Measurements from ENCODE around the gene MPHOSPH10. TPM values are rescaled to one million over a fixed set of nuclear protein-coding genes. Genes with fewer than 3 reads are reported as not detected.

Gene MPHOSPH10
- total RNA-seq, 4 donors from 2014 or later, result 14.4 to 24.5 (median 17.9) TPM

DNA sequence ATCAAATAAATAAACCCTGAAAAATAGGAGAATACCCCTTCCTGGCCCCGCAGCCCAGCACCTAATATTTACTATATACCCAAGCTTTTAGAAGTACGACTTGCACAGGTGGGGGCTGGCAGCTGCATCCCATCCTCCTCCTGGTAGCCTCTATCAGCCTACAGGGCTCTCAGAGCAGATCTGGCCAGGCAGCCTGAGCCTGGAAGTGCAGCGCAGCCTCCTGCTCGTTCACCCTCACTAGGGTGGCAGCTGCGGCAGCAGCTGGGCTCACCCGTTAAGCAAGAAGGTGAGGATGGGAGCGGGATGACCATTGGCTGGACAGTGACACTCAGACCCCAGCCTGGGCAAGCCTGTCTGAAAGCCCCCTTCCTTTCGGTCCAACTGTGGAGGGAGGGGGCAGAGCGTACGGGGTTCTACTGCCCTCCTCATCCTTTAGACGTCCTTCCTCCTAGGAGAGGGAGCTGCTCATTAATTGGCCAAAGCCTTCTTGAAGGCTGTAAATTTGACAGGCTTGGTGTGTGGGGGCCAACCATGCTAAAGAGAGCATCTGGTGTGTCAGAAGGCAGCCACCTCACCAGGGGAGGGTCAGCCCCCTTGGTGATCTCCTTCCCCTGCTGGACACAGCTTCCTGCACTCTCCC is 23.3 kb downstream of the MPHOSPH10 start:
- H3K9me3 ChIP-seq, result no peaks in the 10 kb centered on the region
- H3K27ac ChIP-seq (replicated peaks in 1 of 4), result no peak overlapping the region
- H3K4me3 ChIP-seq, result no peak overlapping the region
- DNase-seq (ENCODE audit: extremely low spot score), result no peak
- H3K4me1 ChIP-seq, result peaks cover 10 to 14% (median 11%) of the 10 kb centered on the region in 4 donors
- no peaks in the 10 kb centered on the region for H3K27me3 ChIP-seq
- no peak for TF ChIP-seq POLR2A (IDR thresholded peaks at IDR 0.05; ENCODE audit: low read depth)
- TF ChIP-seq POLR2AphosphoS5 (IDR thresholded peaks at IDR 0.05), result no peak
- no peak for TF ChIP-seq EP300 (IDR thresholded peaks at IDR 0.05)
- TF ChIP-seq, protein P1, sequence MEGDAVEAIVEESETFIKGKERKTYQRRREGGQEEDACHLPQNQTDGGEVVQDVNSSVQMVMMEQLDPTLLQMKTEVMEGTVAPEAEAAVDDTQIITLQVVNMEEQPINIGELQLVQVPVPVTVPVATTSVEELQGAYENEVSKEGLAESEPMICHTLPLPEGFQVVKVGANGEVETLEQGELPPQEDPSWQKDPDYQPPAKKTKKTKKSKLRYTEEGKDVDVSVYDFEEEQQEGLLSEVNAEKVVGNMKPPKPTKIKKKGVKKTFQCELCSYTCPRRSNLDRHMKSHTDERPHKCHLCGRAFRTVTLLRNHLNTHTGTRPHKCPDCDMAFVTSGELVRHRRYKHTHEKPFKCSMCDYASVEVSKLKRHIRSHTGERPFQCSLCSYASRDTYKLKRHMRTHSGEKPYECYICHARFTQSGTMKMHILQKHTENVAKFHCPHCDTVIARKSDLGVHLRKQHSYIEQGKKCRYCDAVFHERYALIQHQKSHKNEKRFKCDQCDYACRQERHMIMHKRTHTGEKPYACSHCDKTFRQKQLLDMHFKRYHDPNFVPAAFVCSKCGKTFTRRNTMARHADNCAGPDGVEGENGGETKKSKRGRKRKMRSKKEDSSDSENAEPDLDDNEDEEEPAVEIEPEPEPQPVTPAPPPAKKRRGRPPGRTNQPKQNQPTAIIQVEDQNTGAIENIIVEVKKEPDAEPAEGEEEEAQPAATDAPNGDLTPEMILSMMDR (IDR thresholded peaks at IDR 0.05), result no peak
- H3K36me3 ChIP-seq, result peaks cover 15 to 26% (median 23%) of the 10 kb centered on the region in 4 donors
- intact Hi-C loops (cut with DNase I), result no loop called here
- 72% methylated on average over 9 of the region's 11 CpGs for WGBS

DNA sequence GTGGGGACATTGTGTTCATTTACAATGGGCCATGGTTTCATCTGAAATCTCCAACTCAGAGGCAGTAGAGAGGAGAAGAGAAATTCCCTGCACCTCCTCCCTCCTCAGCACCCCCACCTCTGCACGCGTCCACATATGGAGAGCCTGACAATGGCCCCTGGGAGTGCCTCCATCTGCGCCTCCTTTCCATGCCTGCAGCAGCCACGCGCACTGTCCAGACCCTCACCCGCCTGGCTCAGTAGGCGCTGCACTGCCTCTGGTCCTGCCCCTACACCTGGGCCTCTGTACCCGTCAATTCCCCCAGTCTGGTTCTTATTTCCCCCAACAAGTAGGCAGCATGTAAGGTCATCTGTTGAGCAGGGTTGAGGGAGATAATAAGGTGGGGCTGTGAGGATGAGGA is 23.8 kb downstream of the MPHOSPH10 start:
- H3K36me3 ChIP-seq, result peaks cover 9 to 20% (median 17%) of the 10 kb centered on the region in 4 donors
- no peak for TF ChIP-seq POLR2A (IDR thresholded peaks at IDR 0.05; ENCODE audit: low read depth)
- no peak for TF ChIP-seq POLR2AphosphoS5 (IDR thresholded peaks at IDR 0.05)
- no peak for TF ChIP-seq EP300 (IDR thresholded peaks at IDR 0.05)
- TF ChIP-seq, protein P1 (IDR thresholded peaks at IDR 0.05), result no peak
- no peak overlapping the region for H3K4me3 ChIP-seq
- H3K27me3 ChIP-seq, result no peaks in the 10 kb centered on the region
- H3K9me3 ChIP-seq, result no peaks in the 10 kb centered on the region
- no peak for DNase-seq (ENCODE audit: extremely low spot score)
- WGBS, result 77% methylated on average over 8 of the region's 8 CpGs
- intact Hi-C loops (cut with DNase I), result no loop called here
- H3K27ac ChIP-seq (replicated peaks in 1 of 4), result no peak overlapping the region
- peaks cover 10 to 14% (median 11%) of the 10 kb centered on the region in 4 donors for H3K4me1 ChIP-seq

DNA sequence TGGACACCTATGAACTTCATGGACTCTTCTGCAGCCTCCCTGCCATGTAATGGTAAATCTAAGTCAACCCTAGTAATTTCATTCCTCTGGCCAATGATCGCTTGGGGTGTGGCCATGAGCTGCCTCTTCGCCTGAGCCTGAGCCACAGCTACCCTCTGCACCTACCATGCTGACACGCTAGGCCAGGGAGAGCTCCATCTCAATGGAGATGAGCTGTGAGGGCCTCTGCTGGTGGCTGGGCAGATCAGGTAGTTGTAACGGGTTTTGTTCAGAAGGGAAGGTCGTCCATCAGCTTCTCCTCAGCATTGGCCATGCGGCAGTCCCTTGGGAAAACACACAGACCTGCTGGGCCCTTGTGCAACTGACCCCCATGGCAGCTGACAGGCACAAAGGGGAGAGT is 24.4 kb downstream of the MPHOSPH10 start:
- H3K4me3 ChIP-seq, result no peak overlapping the region
- H3K4me1 ChIP-seq, result peaks cover 10 to 14% (median 11%) of the 10 kb centered on the region in 4 donors
- intact Hi-C loops (cut with DNase I), result no loop called here
- 83% methylated on average over 6 of the region's 6 CpGs for WGBS
- H3K27ac ChIP-seq (replicated peaks in 1 of 4), result no peak overlapping the region
- H3K36me3 ChIP-seq, result peaks cover 5 to 15% (median 12%) of the 10 kb centered on the region in 4 donors
- no peak for TF ChIP-seq POLR2A (IDR thresholded peaks at IDR 0.05; ENCODE audit: low read depth)
- TF ChIP-seq, protein P1 (IDR thresholded peaks at IDR 0.05), result no peak
- no peak for TF ChIP-seq POLR2AphosphoS5 (IDR thresholded peaks at IDR 0.05)
- no peak for TF ChIP-seq EP300 (IDR thresholded peaks at IDR 0.05)
- no peaks in the 10 kb centered on the region for H3K27me3 ChIP-seq
- H3K9me3 ChIP-seq, result no peaks in the 10 kb centered on the region
- DNase-seq (ENCODE audit: extremely low spot score), result no peak

- Histone ChIP-seq H3K36me3 (peaks cover 0 to 5% (median 2%) of the 10 kb centered on the region in 4 donors), H3K9me3 (no peaks in the 10 kb centered on the region), H3K4me1 (peaks cover 10 to 14% (median 11%) of the 10 kb centered on the region in 4 donors), H3K27me3 (no peaks in the 10 kb centered on the region), H3K4me3 (no peak overlapping the region), H3K27ac (replicated peaks in 1 of 4) (no peak overlapping the region)
- intact Hi-C loops (cut with DNase I), result no loop called here
- DNase-seq (ENCODE audit: extremely low spot score), result no peak
- TF ChIP-seq EP300 (IDR thresholded peaks at IDR 0.05) (no peak), POLR2A (IDR thresholded peaks at IDR 0.05; ENCODE audit: low read depth) (no peak), POLR2AphosphoS5 (IDR thresholded peaks at IDR 0.05) (no peak)
- TF ChIP-seq, protein P1 (IDR thresholded peaks at IDR 0.05), result no peak
- 95% methylated on average over 4 of the region's 4 CpGs for WGBS
Measured at GRCh38 chr2:71155846-71156245, 25.4 kb downstream of the MPHOSPH10 start.

Measured in esophagus muscularis mucosa (tissue), 4 donors.